ENCODE data around the gene KCTD12.

DNA sequence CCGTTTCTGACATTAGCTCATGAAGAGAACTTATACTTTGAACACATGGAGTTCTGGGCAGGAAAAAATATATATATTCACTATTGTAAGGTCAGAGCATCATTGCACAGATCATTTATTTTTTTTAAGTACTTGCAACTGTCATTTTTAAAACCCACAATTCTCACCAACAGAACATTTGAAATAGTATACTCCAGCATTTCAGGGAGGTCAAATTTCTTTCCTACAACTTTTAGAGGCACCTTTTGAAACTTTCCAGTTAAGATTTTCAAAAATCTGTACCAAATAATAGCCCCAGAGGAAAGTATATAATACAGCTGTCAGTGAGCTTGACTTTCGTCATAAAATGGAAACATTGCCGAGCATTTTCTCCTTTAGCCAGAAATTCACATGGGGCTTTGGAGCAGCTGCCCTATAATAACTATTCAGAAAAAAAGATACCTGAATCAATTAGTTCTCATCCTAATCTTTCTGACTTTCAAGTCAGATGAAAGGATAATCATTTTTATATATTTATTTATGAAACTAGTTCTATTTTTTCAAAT, 10.9 kb downstream of the KCTD12 start:
- TF ChIP-seq CTCF (IDR thresholded peaks at IDR 0.05) (no peak), POLR2A (IDR thresholded peaks at IDR 0.05) (no peak)

Measured in uterus (tissue), 2 donors.